HG02678 (cell line): ENCODE data around the gene FALEC.
A peak's percentile ranks its signal among the peaks of the same experiment; 100 is the strongest.

Source experiments
- ATAC-seq: cut with Tn5 transposase; IDR thresholded peaks from one replicate; pipeline ENCODE4 v1.9.1; 2021; ENCODE audit warnings: mild to moderate bottlenecking, moderate library complexity; ENCODE audit not compliant: unreplicated experiment

FALEC gene

DNA sequence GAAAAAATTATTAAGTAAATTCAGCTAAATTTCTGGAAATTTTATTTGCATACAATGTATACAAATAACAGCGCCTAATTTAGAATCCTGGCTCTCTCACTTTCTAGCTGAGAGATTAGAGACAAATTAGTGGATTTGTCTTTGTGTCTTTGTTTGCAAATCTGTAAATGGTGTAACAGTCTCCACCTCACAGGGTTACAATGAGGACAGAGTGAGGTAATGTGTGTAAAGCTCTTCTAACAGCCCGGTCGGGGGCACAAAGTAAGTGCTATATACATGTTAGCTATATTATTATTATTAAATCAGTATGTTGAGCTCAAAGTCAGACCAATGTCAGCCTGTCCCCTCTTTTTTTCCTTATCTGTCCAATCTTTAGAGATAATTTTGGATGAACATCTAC is 28.7 kb downstream of the FALEC start:
- ATAC-seq: no peak

DNA sequence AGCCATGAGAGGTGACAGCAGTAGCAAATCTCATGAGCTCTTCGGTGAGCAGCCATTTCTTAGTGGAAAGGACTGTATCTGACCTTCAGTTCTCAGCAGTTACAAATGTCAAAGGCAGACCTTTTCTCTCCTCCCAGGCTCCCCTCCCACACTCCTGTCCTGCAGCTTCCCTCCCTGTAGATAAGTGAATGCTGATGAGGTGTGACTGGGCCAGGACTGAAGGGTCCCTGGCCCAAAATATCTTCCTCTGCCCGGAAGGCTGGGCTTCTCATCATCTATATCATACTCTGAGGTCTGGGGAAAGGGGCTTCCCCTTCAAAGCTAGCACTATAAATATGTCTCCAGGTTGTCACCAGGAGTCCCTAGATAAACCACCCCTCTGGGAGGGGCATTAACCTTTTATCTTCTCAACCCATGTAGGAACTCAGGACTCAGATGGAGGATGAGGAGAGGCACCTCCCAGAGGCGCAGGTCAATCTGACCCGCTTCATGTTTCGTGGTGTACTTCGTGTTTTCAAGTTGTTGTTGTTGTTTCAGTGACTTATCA is 30.0 kb downstream of the FALEC start:
- ATAC-seq: no peak

DNA sequence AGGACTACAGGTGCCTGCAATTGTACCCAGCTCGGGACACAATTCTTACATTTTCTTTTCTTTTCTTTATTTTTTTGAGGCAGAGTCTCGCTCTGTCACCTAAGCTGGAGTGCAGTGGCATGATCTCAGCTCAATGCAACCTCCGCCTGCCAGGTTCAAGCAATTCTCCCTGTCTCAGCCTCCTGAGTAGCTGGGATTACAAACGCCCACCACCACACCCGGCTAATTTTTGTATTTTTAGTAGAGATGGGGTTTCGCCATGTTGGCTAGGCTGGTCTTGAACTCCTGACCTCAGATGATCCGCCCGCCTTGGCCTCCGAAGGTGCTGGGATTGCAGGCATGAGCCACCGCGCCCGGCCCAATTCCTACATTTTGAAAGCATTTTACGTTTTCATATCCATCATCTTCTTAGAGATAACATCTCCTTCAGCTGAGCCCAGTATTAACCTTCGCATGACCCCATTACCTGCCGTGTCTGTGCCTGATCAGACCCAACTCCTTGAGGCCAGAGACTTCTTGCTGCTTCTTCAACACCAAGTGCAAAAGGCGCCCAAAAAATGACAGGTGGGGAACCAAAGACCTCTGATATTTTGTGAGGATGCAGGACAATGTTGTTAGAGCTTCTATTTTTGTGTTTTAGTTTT is 30.9 kb downstream of the FALEC start:
- no peak for ATAC-seq

DNA sequence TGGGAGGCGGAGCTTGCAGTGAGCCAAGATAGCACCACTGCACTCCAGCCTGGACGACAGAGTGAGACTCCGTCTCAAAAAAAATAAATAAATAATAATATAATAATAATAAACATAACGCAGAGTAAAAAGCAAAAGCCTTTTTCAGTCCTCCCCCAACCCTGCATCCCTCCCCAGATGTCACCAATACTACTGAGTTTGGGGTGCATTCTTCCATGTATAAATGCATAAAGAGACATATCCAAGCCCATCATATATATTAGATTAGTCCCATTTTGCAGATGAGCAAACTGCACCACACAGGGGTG is 32.7 kb downstream of the FALEC start:
- no peak for ATAC-seq

DNA sequence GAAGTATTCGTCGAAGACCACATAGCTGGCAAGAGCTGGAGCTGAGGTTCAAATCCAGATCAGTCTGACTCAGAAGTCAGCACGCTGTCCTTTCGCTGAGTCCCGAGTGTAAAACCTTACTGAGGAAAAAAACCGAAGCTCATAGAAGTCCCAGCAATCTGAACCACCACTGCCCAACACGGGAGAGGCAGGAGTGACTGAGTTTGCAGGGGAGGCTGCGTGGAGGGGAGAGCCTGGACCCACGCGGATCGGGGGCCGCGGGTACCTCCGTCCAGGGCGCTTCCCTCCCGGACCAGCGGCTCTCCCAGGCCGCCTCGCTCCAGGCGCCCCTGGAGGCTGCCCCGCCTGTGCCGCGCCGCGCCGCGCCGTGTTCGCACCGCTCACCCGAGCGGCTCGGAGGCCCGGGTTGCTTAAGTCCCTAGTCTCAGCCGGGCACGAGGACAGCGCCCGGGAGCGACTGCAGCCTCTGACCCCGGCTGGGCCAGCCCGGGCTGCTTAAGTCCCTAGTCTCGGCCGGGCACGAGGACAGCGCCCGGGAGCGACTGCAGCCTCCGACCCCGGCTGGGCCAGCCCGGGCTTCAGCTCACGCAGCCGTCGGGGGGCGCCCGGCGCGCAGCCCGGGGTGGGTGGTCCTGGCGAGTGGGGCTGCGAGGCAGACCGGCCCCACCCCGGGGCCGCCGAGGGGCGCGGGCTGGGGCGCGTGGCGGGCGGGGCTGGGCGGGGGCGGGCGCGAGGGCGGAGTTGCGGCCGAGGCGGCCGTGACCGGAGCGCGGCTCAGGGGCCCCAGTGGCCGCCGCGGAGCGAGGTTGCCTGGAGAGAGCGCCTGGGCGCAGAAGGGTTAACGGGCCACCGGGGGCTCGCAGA is 33.3 kb downstream of the FALEC start, which contains the start of gene ADAMTSL4:
TSS of gene ADAMTSL4 (plus strand) at position 777 of the 864 bp plus-strand sequence. CDS start 2,881 bp downstream, outside the sequence.
- ATAC-seq: peak; percentile 49

DNA sequence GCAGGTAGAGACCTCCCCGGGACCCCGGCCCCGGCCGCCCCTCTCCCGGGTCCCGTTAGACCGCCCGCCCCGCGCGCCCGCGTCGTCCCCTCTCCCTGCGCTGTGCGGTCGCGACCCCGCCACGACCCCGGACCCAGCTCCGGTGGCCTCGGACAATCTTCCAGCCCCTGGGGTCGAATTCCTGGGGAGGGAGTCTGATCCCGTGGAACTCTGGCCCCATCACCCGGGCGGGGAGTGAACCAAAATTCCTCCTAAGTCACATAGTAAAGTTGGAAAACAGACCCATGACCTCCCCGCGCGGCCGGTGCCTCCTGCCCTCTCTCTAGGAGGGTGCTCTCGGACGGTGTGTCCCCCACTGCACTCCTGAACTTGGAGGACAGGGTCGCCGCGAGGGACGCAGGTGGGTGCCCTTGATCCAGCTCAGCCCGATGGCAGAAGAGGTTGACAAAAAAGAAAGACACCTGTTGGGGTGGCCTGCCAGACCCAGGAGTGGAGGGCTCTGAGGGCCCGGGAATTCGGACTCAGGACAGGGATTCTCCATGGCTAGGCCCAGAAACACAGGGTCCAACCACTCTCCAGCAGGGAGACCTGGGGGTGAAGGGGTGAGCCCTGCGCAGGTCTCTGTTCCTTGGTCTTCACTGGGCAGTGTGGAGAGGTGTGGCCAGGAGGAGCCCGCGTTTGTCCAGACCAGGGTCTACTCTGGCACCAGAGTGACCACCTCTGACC is 34.1 kb downstream of the FALEC start:
- ATAC-seq: no peak

DNA sequence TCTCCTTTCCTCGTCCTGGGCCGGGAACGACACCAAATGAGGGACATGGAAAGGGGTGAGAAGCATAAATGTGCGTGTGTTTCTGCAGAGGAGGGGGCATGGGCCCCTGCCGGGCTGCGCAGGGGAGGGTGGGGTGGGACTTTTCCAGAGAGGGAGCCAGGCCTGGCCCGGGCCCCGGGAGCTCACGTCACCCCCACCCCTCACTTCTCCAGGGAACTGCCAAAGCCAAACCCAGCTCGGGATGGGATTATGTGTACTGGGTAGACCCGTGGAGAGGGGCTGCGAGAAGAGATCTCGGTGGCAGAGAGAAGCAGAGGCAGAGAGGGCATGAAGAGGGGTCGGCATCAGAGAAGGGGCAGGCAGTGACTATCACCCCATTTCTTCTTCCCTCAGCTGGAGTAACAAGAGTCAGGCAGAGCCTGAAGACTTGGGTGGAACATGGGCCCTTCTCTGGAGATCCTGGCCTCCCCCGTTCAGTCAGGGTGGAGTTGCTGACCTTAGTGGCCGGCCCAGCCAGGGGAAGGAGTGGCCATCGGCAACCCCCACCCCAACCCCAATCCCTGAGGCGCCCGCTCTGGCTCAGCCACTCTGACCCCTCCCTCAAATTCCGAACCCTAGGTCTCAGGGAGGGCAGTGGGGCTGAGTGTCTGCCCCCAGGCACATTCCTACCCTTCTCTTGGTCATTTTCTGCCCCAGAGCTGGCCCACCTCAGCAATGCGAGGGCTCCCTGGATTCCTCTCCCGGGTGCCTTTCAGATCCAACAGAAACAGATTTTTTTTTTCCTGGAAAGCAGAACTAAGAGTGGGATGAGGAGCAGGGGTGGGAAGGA is 34.9 kb downstream of the FALEC start:
- no peak for ATAC-seq

DNA sequence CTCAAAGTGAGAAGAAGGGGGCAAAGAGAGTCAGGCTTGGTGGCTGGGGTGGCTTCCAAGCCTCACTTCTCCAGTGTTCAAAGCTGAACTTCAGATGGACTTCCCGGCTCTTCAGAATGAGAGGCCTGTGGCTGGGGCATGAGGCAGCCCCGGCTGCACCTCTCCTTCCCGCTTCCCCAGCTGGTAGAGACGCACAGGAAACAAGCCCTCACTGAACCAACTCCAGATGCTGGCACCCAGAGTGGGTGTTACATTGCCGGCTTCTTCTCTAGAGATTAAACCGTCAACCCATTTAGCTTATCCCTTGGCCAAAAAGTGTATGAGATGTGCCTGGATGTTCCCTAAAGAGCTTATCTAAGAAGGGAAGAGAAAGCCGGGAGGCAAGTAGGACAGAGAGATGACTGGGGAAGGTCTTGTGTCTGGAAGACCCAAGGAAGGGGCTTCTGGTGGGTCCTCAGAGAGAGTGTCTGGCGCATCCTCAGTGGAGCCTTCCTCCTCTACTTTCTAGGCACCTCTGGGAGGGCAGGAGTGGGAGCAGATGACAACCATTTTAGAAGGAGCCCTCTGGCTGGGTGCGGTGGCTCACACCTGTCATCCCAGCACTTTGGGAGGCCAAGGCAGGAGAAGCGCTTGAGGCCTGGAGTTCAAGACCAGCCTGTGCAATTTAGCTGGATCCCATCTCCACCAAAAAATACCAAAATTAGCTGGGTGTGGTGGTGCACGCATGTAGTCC is 35.7 kb downstream of the FALEC start:
- no peak for ATAC-seq

DNA sequence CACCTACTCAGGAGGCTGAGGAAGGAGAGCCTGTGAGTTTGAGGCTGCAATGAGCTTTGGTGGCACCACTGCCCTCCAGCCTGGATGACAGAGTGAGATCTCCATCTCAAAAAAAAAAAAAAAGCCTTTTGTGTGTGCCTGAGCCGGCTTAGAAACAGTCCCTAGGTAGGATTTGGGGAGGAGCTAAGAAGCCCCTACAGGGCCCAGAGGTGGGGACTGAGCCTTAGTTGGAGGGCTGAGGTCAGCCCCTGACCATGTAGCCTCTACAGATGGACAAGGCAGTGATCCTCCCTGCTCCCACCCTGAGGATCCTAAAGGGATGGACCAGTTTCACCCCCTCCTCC is 36.2 kb downstream of the FALEC start:
- no peak for ATAC-seq

DNA sequence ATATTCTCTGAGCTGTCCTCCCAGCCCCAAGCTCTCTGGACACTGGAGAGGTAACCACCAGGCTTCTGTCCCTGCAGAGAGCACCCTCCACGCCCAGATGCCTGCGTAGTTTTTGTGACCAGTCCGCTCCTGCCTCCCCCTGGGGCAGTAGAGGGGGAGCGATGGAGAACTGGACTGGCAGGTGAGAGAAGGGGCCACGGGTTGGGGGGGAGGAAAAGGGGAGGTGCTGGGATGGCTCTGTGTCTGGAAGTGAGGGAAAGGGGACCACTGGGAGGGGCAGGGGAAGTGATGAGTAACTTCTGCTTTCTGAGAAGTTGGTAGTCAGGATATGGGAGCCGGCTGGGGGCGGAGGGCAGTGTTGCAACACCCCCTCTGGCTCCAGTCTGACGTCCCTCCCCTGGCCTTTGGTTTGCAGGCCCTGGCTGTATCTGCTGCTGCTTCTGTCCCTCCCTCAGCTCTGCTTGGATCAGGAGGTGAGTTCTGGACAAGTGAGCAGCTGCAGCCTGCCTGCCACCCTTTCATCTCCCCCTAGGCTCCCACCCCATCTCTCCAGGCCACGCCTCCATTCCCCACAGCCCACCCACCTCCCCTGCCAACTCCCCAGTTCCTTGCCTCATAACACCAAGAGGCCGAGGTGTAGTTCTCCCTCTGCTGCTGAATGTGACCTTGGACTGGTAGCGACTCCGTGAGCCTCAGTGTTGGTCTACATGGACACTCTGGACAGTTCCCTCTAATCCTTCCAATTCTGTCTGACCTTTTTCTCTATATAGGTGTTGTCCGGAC is 36.8 kb downstream of the FALEC start:
- ATAC-seq: no peak

DNA sequence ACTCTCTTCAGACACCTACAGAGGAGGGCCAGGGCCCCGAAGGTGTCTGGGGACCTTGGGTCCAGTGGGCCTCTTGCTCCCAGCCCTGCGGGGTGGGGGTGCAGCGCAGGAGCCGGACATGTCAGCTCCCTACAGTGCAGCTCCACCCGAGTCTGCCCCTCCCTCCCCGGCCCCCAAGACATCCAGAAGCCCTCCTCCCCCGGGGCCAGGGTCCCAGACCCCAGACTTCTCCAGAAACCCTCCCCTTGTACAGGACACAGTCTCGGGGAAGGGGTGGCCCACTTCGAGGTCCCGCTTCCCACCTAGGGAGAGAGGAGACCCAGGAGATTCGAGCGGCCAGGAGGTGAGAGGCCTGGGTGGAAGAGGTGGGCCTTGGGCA is 37.3 kb downstream of the FALEC start:
- no peak for ATAC-seq

DNA sequence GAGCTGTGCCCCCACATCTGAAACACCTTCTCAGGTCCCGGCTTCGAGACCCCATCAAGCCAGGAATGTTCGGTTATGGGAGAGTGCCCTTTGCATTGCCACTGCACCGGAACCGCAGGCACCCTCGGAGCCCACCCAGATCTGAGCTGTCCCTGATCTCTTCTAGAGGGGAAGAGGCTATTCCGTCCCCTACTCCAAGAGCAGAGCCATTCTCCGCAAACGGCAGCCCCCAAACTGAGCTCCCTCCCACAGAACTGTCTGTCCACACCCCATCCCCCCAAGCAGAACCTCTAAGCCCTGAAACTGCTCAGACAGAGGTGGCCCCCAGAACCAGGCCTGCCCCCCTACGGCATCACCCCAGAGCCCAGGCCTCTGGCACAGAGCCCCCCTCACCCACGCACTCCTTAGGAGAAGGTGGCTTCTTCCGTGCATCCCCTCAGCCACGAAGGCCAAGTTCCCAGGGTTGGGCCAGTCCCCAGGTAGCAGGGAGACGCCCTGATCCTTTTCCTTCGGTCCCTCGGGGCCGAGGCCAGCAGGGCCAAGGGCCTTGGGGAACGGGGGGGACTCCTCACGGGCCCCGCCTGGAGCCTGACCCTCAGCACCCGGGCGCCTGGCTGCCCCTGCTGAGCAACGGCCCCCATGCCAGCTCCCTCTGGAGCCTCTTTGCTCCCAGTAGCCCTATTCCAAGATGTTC is 38.0 kb downstream of the FALEC start:
- ATAC-seq: no peak

DNA sequence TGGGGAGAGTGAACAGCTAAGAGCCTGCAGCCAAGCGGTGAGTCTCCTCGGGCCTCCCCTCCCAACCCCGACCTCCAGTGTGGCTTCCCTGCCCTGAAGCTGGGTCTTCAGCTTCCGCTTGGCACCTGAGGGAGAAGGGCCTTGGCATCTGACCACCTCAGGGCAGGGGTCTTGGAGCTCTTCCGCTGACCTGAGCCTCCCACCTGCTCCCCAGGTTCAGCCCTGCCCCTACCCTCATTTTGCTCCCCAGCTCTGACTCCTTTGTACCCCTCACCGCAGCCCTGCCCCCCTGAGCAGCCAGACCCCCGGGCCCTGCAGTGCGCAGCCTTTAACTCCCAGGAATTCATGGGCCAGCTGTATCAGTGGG is 38.5 kb downstream of the FALEC start:
- no peak for ATAC-seq

DNA sequence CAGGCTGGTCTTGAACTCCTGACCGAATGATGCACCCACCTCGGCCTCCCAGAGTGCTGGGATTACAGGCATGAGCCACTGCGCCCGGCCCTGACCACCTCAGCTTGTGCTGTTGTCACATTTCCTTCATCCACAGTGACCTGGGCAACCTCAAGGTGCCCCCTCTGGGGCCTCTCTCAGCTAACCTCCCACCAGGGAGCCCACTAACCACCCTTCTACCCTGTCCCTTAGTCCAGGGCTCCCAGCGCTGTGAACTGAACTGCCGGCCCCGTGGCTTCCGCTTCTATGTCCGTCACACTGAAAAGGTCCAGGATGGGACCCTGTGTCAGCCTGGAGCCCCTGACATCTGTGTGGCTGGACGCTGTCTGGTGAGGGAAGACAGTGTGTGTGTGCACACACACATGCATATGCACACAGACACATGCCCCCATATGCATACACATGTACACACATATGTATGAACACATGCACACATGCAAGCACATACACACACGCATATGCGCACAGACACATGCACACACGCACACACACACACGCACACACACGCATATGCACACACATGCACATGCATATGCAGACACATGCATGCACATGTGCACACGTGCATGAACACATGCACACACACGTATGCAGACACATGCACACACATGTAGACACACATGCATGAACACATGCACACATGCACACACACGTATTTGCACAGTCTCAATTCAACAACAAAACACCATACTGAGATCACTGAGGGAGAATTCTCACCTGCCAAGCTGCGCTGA is 39.8 kb downstream of the FALEC start:
- no peak for ATAC-seq

DNA sequence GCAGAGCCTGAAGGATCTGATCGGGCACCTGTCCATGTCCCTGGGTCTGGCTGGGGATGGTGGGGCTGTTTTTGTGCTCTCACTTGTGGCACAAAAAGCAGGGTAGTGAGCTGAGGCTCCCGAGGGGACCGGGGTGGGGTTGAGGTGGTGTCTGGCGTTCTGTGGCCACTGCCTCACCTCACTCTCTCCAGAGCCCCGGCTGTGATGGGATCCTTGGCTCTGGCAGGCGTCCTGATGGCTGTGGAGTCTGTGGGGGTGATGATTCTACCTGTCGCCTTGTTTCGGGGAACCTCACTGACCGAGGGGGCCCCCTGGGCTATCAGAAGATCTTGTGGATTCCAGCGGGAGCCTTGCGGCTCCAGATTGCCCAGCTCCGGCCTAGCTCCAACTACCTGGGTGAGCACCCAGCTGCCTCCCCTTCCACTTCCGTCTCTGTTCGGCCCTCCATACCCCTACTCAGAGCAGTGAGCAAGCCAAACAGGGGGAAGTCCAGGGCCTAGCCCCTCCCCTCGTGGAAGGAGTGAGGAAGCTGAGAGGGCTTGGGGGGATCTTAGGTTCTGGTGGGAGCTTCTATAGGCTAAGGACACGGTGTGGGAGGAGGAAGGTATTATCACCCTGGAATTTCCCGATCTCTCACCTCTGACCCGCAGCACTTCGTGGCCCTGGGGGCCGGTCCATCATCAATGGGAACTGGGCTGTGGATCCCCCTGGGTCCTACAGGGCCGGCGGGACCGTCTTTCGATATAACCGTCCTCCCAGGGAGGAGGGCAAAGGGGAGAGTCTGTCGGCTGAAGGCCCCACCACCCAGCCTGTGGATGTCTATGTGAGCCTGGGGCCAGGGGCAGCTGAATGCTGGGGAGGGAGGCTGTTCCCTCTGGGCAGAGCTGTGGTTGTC is 40.7 kb downstream of the FALEC start:
- no peak for ATAC-seq

DNA sequence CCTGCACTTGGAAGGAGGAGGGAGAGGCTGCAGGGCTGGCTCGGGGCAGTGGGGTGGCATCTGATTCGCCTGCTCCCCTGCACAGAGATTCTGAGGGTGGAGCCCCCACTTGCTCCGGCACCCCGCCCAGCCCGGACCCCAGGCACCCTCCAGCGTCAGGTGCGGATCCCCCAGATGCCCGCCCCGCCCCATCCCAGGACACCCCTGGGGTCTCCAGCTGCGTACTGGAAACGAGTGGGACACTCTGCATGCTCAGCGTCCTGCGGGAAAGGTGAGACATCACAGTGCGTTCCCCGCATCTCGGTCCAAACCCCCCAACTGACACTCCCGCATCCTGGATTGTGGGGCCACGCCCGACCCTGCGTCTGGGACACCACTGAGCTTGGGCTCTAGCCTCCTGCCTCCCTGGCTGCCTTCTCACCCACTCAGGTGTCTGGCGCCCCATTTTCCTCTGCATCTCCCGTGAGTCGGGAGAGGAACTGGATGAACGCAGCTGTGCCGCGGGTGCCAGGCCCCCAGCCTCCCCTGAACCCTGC is 41.6 kb downstream of the FALEC start:
- ATAC-seq: no peak

DNA sequence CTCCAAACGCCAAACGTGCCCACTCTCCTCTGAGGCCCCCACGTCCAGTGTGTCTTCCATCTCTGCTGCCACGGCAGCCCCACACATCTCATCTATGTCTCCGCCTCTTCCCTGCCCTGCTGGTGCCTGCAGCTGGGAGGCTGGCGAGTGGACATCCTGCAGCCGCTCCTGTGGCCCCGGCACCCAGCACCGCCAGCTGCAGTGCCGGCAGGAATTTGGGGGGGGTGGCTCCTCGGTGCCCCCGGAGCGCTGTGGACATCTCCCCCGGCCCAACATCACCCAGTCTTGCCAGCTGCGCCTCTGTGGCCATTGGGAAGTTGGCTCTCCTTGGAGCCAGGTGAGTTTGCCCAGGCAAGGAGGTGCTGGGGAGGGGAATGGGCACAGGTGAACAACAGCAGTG is 42.3 kb downstream of the FALEC start:
- ATAC-seq: no peak
